Peyer's patch (tissue), 4 donors: ENCODE results near the gene KATNAL1.

Experiments used
- CTCF ChIP-seq, 6 experiments: fragments of 450-650 bp in 4 of 6; fragments of 200-600 bp in 2 of 6; sonication (generic) in 1 of 6; IDR thresholded peaks; one replicate each; pipeline ENCODE4 v1.5.1; 2017 to 2019; ENCODE audit warnings: antibody characterized with exemption in 6 of 6, mild to moderate bottlenecking in 3 of 6, moderate library complexity in 1 of 6
- POLR2A ChIP-seq, 2 donors: fragments of 450-650 bp; IDR thresholded peaks; one replicate each; pipeline ENCODE4 v1.5.1; 2017; ENCODE audit warnings: antibody characterized with exemption in 2 of 2, mild to moderate bottlenecking in 2 of 2, moderate library complexity in 2 of 2

GRCh38 chr13:30191491-30192100 lies 115.8 kb downstream of the KATNAL1 start:
- TF ChIP-seq CTCF (IDR thresholded peaks at IDR 0.05) = no peak
- no peak for TF ChIP-seq POLR2A (IDR thresholded peaks at IDR 0.05)
